Adrenal gland (tissue), 5 donors: ENCODE results near the gene ASCL4.
"Not testable (repeated sequence)": the region's sequence is repeated elsewhere in the genome, so short reads cannot be mapped to it uniquely, and the experiment has no call there.

Experiments used
- CTCF ChIP-seq, 6 experiments: fragments of 450-650 bp in 4 of 6; fragments of 200-600 bp in 2 of 6; sonication (generic) in 1 of 6; IDR thresholded peaks; 1 replicate in 5 of 6; 2 replicates in 1 of 6; pipeline versions ENCODE4 v1.5.1 to v1.8.0; 2016 to 2021; ENCODE audit warnings: antibody characterized with exemption in 6 of 6, mild to moderate bottlenecking in 2 of 6, moderate library complexity in 1 of 6
- POLR2A ChIP-seq, 2 donors: fragments of 450-650 bp; IDR thresholded peaks; one replicate each; pipeline ENCODE4 v1.6.1; 2017; ENCODE audit warnings: antibody characterized with exemption in 2 of 2, mild to moderate bottlenecking in 2 of 2, moderate library complexity in 1 of 2
- donor health status: DM: no; HTN: no; CAD: no.

- TF ChIP-seq CTCF, POLR2A (IDR thresholded peaks at IDR 0.05): not testable (repeated sequence)
Measured at GRCh38 chr12:107727327-107727726, 47.2 kb upstream of the ASCL4 start.
